HG03097 (cell line): ENCODE results near the gene RINT1.
"Not testable (repeated sequence)": the region's sequence is repeated elsewhere in the genome, so short reads cannot be mapped to it uniquely, and the experiment has no call there.

ENCODE experiments used
- ATAC-seq: cut with Tn5 transposase; IDR thresholded peaks from one replicate; pipeline ENCODE4 v1.9.1; 2021; ENCODE audit not compliant: unreplicated experiment, low FRiP score

The RINT1 gene

DNA sequence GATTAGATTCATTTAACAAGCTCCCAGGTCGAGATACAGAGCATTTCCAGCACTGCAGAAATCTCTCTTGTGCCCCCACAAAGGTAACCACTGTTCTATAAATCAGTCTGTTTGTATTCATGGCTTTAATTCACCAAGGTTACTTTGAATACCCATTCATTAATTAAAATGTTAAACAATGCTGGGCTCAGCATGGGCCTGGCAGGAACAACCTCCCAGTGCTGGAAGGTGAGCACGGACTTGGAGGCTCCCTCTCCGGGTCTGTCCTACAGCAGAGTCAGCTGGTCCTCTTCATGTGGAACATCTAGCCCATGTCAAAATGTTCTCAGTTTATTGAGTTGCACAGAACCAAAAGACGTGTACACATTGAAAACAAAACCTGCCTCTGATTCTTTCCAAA lies 64.9 kb downstream of the RINT1 start:
- no peak for ATAC-seq

DNA sequence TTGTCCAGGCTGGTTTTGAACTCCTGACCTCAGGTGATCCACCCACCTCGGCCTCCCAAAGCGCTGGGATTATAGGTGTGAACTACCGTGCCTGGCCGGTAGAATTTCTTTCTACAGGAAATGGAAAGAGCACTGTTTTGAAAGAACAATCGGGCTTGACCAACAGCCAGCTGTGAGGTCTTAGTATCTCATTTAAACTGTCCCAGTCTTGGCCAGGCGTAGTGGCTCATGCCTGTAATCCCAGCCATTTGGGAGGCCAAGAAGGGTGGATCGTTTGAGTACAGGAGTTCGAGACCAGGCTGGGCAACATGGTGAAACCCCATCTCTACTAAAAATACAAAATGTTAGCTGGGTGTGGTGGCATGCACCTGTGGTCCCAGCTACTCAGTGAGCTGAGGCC lies 67.1 kb downstream of the RINT1 start:
- ATAC-seq: not testable (repeated sequence)

DNA sequence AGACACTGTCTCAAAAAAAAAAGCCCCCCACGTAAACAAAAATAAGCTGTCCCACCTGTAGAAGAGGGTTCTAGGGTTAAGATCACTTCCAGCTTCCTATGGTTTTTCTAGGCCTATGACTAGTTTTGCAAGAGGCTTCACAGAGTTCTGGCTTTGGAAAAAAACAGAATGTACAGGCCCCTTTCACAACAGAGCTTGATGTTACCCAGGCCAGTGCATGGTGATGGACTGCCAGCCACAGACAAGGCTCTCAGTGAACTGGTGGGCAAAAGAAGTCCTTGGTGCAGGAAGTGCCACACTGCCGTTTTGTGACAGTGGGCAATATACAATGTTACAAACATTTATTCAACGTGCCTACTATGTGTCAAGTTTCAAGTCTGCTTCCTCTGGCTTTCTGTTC lies 67.5 kb downstream of the RINT1 start:
- ATAC-seq: no peak

DNA sequence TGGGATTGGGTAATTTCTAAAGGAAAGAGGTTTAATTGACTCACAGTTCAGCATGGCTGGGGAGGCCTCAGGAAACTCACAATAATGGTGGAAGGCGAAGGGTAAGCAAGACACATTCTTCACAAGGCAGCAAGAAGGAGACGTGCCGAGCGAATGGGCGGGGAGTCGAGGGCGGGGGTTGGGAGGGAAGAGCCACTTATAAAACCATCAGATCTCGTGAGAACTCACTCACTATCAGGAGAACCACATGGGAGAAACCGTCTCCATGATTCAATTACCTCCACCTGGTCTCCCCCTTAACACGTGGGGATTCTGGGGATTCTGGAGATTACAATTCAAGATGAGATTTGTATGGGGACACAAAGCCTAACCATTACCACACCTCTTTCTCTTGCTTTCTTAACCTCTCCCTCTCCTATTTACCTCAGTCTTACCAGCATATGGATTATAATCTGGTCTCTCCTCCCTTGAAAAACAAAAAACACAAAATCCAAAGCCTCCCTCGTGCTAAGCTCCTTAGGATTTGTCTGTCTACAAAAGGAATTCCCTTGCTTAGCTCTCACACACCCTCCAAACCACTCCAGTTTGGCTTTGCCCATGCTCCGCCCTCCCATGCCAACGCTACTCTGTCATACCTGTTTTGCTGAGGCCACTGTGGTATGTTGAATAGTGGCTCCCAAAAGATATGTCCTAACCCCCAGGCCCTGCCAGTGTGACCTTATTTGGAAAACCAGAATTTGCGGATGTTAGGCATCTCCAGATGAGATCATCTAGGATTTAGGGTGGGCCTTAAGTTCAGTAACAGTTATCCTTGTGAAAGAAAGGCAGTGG lies 68.9 kb downstream of the RINT1 start:
- no peak for ATAC-seq

DNA sequence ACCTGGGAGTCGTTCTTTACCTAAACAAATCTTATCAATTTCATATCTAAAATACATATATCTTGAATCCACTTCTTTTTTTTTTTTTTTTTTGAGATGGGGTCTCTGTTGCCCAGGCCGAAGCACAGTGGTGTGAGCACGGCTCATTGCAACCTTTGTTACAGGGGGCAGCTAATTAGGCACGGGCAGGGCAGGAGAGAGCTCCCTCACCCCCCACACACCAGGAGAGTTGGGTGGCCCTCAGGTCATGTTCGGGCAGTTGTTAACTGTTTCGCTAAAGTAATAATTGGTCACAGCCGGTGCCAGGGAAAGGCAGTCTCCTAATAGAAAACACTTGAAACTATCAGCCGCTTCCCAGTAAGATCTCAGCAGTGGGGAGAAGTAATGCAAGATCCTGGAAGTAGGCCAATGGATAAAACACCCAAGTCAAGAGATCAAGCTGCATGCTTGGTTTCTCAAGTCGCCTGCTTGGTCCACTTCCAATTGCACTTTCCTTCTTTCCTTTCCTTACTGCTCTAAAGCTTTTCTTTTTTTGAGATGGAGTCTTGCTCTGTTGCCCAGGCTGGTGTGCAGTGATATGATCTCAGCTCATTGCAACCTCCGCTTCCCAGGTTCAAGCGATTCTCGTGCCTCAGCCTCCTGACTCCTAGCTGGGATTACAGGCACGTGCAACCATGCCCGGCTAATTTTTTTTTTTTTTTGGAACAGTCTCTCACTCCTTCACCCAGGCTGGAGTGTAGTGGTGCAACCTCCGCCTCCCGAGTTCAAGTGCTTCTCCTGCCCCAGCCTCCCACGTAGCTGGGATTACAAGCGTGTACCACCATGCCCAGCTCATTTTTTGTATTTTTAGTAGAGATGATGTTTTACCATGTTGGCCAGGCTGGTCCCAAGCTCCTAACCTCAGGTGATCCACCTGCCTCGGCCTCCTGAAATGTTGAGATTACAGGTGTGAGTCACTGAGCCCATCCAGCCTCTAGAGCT lies 70.6 kb downstream of the RINT1 start:
- no peak for ATAC-seq

DNA sequence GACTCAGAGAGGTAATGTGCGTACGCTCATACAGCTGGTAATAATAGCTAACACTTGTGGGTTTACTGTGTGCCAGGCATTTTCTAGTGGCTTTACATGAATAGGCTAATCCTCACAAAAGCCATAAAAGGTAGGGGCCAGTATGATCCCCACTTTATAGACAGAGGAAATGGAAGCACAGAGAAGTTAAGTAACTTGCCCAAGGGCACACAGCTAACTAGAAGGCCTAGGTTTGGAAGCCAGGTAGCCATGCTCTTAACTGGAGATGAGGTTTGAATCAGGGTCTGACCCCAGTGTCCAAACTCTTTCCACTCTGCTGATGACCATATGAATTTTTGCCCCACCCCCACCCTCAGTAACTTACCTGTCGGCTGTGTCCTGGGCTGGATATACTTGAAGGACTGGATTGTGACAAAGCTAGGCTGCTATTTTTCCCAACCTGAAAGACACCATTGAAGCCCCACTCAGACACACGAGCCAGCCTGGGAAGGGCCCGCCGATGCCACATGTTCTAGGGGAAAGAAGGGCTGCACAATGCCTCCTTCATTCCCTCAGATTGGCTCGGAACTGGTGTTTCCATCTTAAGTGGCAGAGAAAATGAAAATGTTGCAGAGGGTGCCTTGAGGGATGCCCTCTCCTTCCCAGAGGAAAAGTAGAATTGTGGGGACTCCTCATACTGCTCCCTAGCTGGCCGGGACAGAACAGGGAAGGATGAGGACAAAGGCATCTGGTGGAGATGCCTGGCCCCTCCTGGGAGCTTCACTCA lies 78.3 kb downstream of the RINT1 start:
- ATAC-seq: no peak

DNA sequence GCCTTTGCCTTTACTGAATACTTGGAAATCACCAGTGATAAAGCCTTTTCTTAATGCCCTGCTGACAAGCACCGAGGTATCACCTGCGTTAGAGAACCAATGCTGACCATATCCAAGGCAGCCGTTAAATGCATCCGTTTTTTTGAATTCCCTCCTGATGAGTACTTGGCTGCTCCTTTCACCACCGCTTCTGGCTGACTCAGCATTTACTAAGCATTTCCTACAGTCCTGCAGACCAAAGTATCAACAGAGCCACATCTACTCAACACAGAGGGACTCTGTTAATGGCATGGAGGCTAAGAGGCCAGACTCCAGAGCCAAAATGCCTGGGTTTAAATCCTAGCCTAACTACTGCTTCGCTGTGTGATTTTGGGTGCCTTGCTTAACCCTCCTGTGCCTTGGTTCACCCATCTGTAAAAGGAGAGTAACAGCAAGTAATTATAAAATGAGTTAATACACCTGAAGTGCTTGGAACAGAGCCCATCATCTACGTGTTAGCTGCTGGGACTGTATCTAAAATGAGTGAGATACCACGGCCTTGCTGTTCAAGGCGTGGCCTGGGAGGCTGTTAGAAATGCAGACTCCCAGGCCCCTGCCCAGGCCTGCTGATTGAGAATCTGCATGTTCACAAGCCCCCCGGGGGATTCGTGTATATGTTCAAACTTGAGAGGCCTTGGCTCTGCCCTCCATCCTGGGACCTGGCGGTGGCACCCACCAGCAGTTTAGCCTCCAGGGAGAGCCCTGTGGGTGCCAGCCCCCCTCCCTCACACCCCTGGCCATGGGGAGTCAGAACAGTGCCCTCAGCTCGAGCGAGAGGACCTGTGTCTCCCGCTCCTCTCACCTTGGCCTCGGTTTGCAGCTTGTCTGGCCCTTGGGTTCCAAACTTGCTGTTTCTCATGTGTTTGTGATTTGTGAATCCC lies 80.1 kb downstream of the RINT1 start:
- no peak for ATAC-seq

DNA sequence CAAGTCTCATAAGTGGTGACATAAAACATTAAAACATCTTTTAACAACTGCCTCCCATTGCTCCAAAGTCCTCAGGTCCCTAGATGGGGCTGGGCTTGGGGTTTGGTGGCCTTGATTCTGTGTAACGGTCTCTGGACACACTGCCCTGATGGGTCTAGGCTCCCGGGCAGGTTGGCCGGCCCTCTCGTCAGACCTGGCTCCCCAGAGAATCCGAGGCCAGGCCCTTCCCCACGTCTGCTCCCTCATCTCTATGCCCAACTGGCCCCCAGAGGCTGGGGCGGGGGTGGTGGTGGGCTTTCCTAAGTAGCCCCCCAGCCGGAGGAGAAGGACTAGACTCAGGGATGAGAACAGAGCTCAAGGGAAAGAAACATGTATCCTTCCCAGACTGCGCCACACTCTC lies 80.8 kb downstream of the RINT1 start:
- ATAC-seq: no peak

DNA sequence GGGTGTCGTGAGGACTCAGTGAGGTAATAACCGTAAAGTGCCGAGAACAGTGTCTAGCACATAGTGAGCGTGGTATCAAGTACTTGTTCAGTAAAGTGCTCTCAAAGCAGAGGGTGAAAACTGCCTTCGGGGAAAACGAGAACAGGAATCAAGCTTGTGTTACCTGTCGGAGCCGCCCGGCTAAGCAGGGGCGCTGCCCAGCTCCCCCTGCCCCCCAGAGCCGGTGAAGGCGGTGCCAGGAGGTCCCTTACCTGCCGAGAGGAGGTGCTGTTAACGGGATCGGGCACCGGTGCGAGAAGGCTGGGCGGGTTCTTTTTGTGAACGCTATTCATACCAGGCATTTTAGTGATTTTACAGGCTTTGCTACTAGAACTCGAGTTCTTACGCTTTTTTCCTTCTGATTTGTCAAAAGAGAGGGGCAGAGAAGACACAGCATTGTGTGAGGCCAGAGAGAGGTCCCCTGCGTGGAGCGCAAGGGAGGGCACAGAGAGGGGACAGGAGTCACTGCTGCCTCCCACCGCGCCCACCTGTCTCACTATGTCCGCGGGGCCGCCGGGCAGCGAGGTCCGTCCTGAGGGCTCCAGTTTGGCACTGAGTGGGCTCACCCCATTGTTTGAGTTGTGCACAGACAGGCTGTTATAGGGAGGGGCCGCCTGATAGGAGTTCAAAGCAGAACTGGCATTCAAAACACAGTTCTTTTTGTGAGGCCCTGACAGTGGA lies 81.8 kb downstream of the RINT1 start:
- no peak for ATAC-seq

DNA sequence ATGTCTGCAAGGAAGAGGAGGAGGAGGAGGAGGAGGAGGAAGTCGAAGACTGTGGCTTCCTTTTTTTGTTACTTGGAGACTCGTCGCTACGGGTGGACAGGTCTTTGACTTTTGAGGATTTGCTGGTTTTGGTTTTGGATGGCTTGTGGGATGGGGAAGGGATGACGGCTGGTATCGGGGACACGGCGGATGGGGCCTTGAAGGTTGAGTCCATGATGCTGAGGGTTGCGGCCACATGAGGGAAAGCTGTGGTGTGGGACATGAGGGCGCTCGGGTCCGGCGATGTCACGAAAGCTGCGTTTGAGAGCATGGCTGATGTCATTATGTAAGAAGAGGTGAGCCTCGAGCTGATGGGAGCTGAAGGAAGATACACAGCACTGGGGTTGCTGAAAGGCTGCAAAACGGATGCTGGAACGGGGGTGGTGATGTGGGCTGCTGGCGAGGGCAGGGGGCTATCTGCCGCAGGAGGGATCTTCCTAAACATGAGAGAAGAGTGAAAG lies 82.4 kb downstream of the RINT1 start:
- no peak for ATAC-seq
